HG03378 (cell line): ENCODE results near the gene POLL.
"Not testable (repeated sequence)": the region's sequence is repeated elsewhere in the genome, so short reads cannot be mapped to it uniquely, and the experiment has no call there.

Source experiments
- ATAC-seq: cut with Tn5 transposase; IDR thresholded peaks from one replicate; pipeline ENCODE4 v1.9.1; 2021; ENCODE audit warnings: mild to moderate bottlenecking, moderate library complexity; ENCODE audit not compliant: unreplicated experiment

Gene POLL

GRCh38 chr10:101587725-101588653 lies at the start of gene POLL, which contains the start of gene DPCD:
Gene POLL, minus strand, starts transcription at chr10:101588257. Its CDS starts 897 bp downstream, at chr10:101587360.
Gene DPCD, plus strand, starts transcription at chr10:101588321. Its CDS starts 16 bp downstream, at chr10:101588337.
- ATAC-seq = peak; percentile 88

GRCh38 chr10:101633510-101633909 lies 45.5 kb upstream of the POLL start:
- not testable (repeated sequence) for ATAC-seq

GRCh38 chr10:101631821-101632475 lies 43.9 kb upstream of the POLL start:
- no peak for ATAC-seq

GRCh38 chr10:101630633-101630920 lies 42.5 kb upstream of the POLL start:
- ATAC-seq = no peak

- ATAC-seq = no peak
Measured at GRCh38 chr10:101629837-101630632, 42.0 kb upstream of the POLL start.

- ATAC-seq = no peak
Measured at GRCh38 chr10:101625821-101626412, 37.9 kb upstream of the POLL start.

- no peak for ATAC-seq
Measured at GRCh38 chr10:101624526-101625102, 36.6 kb upstream of the POLL start.

- ATAC-seq = no peak
Measured at GRCh38 chr10:101623528-101623927, 35.5 kb upstream of the POLL start.

GRCh38 chr10:101619983-101620382 lies 31.9 kb upstream of the POLL start:
- no peak for ATAC-seq

- ATAC-seq = no peak
Measured at GRCh38 chr10:101618871-101619270, 30.8 kb upstream of the POLL start.

- ATAC-seq = no peak
Measured at GRCh38 chr10:101617824-101618568, 29.9 kb upstream of the POLL start.

- ATAC-seq = no peak
Measured at GRCh38 chr10:101617102-101617823, 29.2 kb upstream of the POLL start.

GRCh38 chr10:101616415-101617101 lies 28.5 kb upstream of the POLL start:
- ATAC-seq = no peak

- no peak for ATAC-seq
Measured at GRCh38 chr10:101615525-101616116, 27.6 kb upstream of the POLL start.

GRCh38 chr10:101614663-101615524 lies 26.8 kb upstream of the POLL start:
- ATAC-seq = no peak

GRCh38 chr10:101613646-101614045 lies 25.6 kb upstream of the POLL start:
- ATAC-seq = no peak

GRCh38 chr10:101612872-101613271 lies 24.8 kb upstream of the POLL start:
- ATAC-seq = no peak
